Activated T-cell treated with anti-CD3 and anti-CD28 coated beads for 48 hours (primary cell): Measurements from ENCODE around the gene ZNF577.
A peak's percentile ranks its signal among the peaks of the same experiment; 100 is the strongest.
"Not testable (repeated sequence)": the region's sequence is repeated elsewhere in the genome, so short reads cannot be mapped to it uniquely, and the experiment has no call there.

Experiments
- DNase-seq: peaks from one replicate; pipeline ENCODE4 v3.0.0-alpha.2; 2020; ENCODE audit warnings: low read depth

ZNF577 gene

GRCh38 chr19:51887522-51888498 is at the start of gene ZNF577:
ZNF577 (minus strand) TSS chr19:51887951; CDS start chr19:51880382, 7,569 bp downstream.
- DNase-seq: peak; percentile 61

- DNase-seq: no peak
Measured at GRCh38 chr19:51931921-51932320, 44.2 kb upstream of the ZNF577 start.

- no peak for DNase-seq
Measured at GRCh38 chr19:51927859-51928258, 40.1 kb upstream of the ZNF577 start.

- DNase-seq: peak; percentile 72
Measured at GRCh38 chr19:51926784-51927741, 39.3 kb upstream of the ZNF577 start, which contains the start of gene ZNF613. ZNF613 (plus strand) TSS chr19:51927472; CDS start chr19:51936221, 8,749 bp downstream.

DNA sequence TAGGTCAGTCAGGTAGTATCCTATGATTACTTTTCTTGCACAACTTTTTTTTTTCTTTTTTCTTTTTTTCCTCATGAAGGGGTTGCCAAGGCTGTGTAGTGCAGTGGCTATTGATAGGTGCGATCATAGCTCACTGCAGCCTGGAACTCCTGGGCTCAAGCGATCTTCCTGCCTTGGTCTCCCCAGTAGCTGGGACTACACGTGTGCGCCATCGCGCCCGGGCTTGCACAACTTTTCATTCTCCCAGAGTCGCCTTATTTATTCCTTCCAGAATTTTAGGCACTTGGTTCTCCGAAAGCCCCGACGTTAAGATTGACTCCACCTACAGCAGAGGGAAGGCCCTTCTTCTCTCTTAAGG is 38.7 kb upstream of the ZNF577 start:
- DNase-seq: no peak

GRCh38 chr19:51921949-51922348 is 34.2 kb upstream of the ZNF577 start:
- DNase-seq: no peak

- no peak for DNase-seq
Measured at GRCh38 chr19:51919606-51920005, 31.9 kb upstream of the ZNF577 start.

DNA sequence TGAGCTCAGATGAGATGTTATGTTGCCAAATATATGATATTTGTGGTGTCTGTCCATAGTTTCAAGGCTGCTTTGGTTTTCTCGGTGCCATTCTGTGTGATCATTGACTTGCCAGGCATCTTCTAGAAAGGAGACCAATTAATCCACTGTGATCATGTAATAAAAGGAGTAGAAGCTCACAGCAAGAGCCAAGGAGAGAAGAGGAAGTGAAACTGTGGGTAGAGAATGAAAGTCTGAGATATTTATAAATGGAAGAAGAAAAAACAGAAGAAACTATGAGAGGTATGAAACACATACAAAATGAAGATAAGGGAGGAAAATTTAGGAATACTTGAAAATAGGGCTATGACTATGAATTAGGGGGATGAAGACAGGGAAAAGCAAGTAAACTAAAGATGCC is 28.4 kb upstream of the ZNF577 start:
- no peak for DNase-seq

GRCh38 chr19:51915324-51915867 is 27.6 kb upstream of the ZNF577 start:
- no peak for DNase-seq

DNA sequence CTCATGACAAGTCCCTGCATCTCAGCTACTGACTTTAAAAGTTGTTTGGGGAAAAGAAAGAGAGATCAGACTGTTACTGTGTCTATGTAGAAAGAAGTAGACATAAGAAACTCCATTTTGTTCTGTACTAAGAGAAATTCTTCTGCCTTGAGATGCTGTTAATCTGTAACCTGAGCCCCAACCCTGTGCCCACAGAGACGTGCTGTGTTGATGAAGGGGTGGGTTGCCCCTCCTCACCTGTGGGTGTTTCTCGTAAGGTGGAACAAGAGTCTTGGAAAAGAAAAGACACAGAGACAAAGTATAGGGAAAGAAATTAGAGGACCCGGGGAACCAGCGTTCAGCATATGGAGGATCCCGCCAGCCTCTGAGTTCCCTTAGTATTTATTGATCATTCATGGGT is 20.2 kb upstream of the ZNF577 start:
- DNase-seq: not testable (repeated sequence)

- DNase-seq: not testable (repeated sequence)
Measured at GRCh38 chr19:51906108-51906507, 18.4 kb upstream of the ZNF577 start.

DNA sequence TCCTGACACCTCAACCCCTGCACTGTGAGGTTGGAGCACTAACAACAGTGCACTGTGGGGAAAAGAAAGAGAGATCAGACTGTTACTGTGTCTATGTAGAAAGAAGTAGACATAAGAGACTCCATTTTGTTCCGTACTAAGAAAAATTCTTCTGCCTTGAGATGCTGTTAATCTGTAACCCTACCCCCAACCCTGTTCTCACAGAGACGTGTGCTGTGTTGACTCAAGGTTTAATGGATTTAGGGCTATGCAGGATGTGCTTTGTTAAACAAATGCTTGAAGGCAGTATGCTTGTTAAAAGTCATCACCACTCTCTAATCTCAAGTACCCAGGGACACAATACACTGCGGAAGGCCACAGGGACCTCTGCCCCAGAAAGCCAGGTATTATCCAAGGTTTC is 17.9 kb upstream of the ZNF577 start:
- not testable (repeated sequence) for DNase-seq

- no peak for DNase-seq
Measured at GRCh38 chr19:51905206-51905605, 17.5 kb upstream of the ZNF577 start.

GRCh38 chr19:51904331-51905165 is 16.8 kb upstream of the ZNF577 start, which contains the start of gene ZNF649:
ZNF649 (minus strand) TSS chr19:51905017; CDS start chr19:51900107, 4,910 bp downstream.
- peak; percentile 75 for DNase-seq

DNA sequence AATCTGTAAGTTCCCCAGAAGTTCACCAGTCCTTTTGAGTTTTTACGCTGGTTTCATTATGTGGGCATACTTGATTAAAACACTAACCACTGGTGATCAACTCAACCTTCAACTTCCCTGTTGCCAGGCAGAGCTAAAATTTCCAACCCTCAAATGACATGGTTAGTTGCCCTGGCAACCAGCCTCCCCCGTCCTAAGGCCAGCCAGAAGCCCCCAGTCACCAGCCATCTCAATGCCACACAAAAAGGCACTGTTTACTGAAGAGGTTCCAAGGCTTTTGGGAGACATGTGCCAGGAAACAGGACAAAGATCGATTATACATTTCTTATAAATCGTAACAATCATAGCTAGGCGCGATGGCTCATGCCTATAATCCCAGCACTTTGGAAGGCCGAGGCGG is 15.4 kb upstream of the ZNF577 start:
- no peak for DNase-seq

GRCh38 chr19:51901860-51902259 is 14.1 kb upstream of the ZNF577 start:
- DNase-seq: no peak

DNA sequence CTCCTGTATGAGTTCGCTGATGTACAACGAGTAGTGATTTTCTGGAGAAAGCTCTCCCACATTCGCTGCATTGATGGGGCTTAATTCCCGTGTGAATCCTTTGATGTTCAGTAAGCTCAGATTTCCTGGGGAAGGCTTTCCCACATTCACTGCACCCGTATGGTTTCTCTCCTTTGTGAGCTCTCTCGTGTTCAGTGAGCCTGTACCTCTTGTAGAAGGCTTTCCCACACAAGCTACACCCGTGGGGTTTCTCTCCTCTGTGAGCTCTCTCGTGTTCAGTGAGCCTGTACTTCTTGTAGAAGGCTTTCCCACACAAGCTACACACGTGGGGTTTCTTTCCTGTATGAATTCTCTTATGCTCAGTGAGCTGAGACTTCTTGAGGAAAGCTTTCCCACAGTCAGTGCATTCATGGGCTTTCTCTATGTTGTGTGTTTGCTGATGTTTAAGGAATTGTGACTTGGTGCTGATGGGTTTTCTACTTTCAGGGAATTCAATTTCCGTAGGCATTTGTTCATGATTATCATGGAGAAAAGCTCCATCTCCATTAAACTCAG is 3.5 kb upstream of the ZNF577 start:
- no peak for DNase-seq

GRCh38 chr19:51889934-51890333 is 2.2 kb upstream of the ZNF577 start:
- no peak for DNase-seq

- DNase-seq: no peak
Measured at GRCh38 chr19:51884713-51885112, 3.0 kb downstream of the ZNF577 start.

DNA sequence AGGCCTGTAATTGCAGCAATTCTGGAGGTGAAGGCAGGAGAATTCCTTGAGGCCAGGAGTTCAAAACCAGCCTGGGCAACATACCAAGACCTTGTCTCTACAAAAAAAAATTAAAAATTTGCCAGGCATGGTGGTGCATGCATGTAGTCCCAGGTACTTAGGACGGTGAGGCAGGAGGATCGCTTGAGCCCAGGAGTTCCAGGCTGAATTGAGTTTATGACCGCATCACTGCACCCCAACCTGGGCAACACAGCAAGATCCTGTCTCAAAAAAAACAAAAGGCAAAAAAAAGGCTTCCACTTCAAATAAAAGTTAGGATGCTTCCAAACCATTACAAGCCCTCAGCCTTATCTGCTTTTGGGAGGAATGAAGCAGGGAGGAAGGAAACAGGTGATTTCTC is 5.2 kb downstream of the ZNF577 start:
- DNase-seq: no peak

GRCh38 chr19:51873097-51873496 is 14.7 kb downstream of the ZNF577 start:
- DNase-seq: no peak
